Measurements from ENCODE around the gene GALR3. TPM values are rescaled to one million over a fixed set of nuclear protein-coding genes. Genes with fewer than 3 reads are reported as not detected.

Gene GALR3
- total RNA-seq, 1 experiment from 2014 or later: not detected

- ChIA-PET POLR2A (no interaction called here), CTCF (no interaction called here)
- Histone ChIP-seq H3K4me3 (ENCODE audit: low read depth in 2 of 2, low read length in 2 of 2) (no peak overlapping the region), H3K27ac (ENCODE audit: low read length) (no peak overlapping the region), H3K4me1 (ENCODE audit: control insufficient read depth, insufficient read depth, low read length) (peaks cover 10% of the 10 kb centered on the region), H3K36me3 (ENCODE audit: control insufficient read depth, insufficient read depth, low read length) (no peaks in the 10 kb centered on the region), H3K9me3 (ENCODE audit: control insufficient read depth, insufficient read depth, low read depth, low read length) (no peaks in the 10 kb centered on the region), H3K27me3 (ENCODE audit: control insufficient read depth, insufficient read depth, low read length) (no peaks in the 10 kb centered on the region)
- no TSS peak for BruUV-seq (replicated peaks)
- no peak for ATAC-seq
- no peak for TF ChIP-seq REST (IDR thresholded peaks at IDR 0.05; ENCODE audit: insufficient read depth in 1 of 2, low read depth in 2 of 2, low read length in 1 of 2)
- no peak for TF ChIP-seq SIN3A (IDR thresholded peaks at IDR 0.05; ENCODE audit: borderline replicate concordance, insufficient read depth, low read depth, low read length)
- no peak for TF ChIP-seq POLR2AphosphoS5 (IDR thresholded peaks at IDR 0.05; ENCODE audit: low read depth, low read length)
- no peak for DNase-seq (ENCODE audit: low read depth, low spot score)
- in situ Hi-C loops (cut with HindIII; ENCODE audit: low pct_unique_long_range_greater_than_20kb, low sequenced_read_pairs) (no loop called here), intact Hi-C loops (cut with micrococcal nuclease; ENCODE audit: unreplicated experiment) (no loop called here)
Observed at GRCh38 chr22:37777122-37777687, 46.0 kb upstream of the GALR3 start.

GRCh38 chr22:37778370-37779009, 44.7 kb upstream of the GALR3 start:
- H3K4me1 ChIP-seq (ENCODE audit: control insufficient read depth, insufficient read depth, low read length): peaks cover 10% of the 10 kb centered on the region
- intact Hi-C loops (cut with micrococcal nuclease; ENCODE audit: unreplicated experiment) (no loop called here), in situ Hi-C loops (cut with HindIII; ENCODE audit: low pct_unique_long_range_greater_than_20kb, low sequenced_read_pairs) (no loop called here)
- no peak overlapping the region for H3K27ac ChIP-seq (ENCODE audit: low read length)
- no TSS peak for BruUV-seq (replicated peaks)
- DNase-seq (ENCODE audit: low read depth, low spot score) (no peak), ATAC-seq (no peak)
- H3K4me3 ChIP-seq (ENCODE audit: low read depth in 2 of 2, low read length in 2 of 2): no peak overlapping the region
- H3K36me3 ChIP-seq (ENCODE audit: control insufficient read depth, insufficient read depth, low read length): no peaks in the 10 kb centered on the region
- TF ChIP-seq POLR2AphosphoS5 (IDR thresholded peaks at IDR 0.05; ENCODE audit: low read depth, low read length) (no peak), TCF7L2 (IDR thresholded peaks at IDR 0.05; ENCODE audit: low read depth, low read length) (no peak), CTCF (IDR thresholded peaks at IDR 0.05) (no peak), SIN3A (IDR thresholded peaks at IDR 0.05; ENCODE audit: borderline replicate concordance, insufficient read depth, low read depth, low read length) (no peak), REST (IDR thresholded peaks at IDR 0.05; ENCODE audit: insufficient read depth in 1 of 2, low read depth in 2 of 2, low read length in 1 of 2) (no peak)
- ChIA-PET CTCF (no interaction called here), POLR2A (interaction anchor here (0.6 kb wide), 1 partner anchor 89 kb away, joined by 9 read pairs; no protein-coding TSS in a partner anchor)
- no peaks in the 10 kb centered on the region for H3K9me3 ChIP-seq (ENCODE audit: control insufficient read depth, insufficient read depth, low read depth, low read length)
- H3K27me3 ChIP-seq (ENCODE audit: control insufficient read depth, insufficient read depth, low read length): no peaks in the 10 kb centered on the region

All from Panc1 (cell line).